Measurements from ENCODE around the gene GABRA5. TPM values are rescaled to one million over a fixed set of nuclear protein-coding genes. Genes with fewer than 3 reads are reported as not detected.

The GABRA5 gene
- total and polyA plus RNA-seq, 2 of the 13 experiments (the other 11 are each of a cell fraction or from before 2014, with no cell fraction given), result not detected

GRCh38 chr15:26875476-26875850, 8.6 kb downstream of the GABRA5 start:
- no peaks in the 10 kb centered on the region for H3K4me1 ChIP-seq (ENCODE audit: insufficient read depth, low read length)
- ATAC-seq (no peak), DNase-seq (ENCODE audit: low spot score) (no peak), FAIRE-seq (no peak)
- no peaks in the 10 kb centered on the region; a peak in 1 of 5 replicates for H3K27me3 ChIP-seq (ENCODE audit: control insufficient read depth in 1 of 2, insufficient read depth in 2 of 2, low read length in 2 of 2)
- ChIA-PET CTCF (ENCODE audit: low intra/inter-chr PET ratio, low total read pairs) (no interaction called here), POLR2A (no interaction called here)
- H4K20me1 ChIP-seq (ENCODE audit: insufficient read depth, low read length), result no peaks in the 10 kb centered on the region
- no peak for TF ChIP-seq SRY (CRISPR knock-in tag; IDR thresholded peaks at IDR 0.05)
- intact Hi-C loops (cut with micrococcal nuclease; ENCODE audit: unreplicated experiment), result no loop called here
- in situ Hi-C loops (cut with HindIII; ENCODE audit: extremely low pct_ligation_motif_present, low pct_unique_long_range_greater_than_20kb), result loop anchor here (10.0 kb wide), 1 partner anchor 1371 kb away; no protein-coding TSS in a partner anchor
- H3K36me3 ChIP-seq (replicated peaks in 1 of 2; ENCODE audit: control insufficient read depth in 1 of 2, insufficient read depth in 2 of 2, low read length in 2 of 2), result no peaks in the 10 kb centered on the region
- WGBS (ENCODE audit: low lambda C conversion rate), result 20% methylated on average over 8 of the region's 8 CpGs
- H3K79me2 ChIP-seq (ENCODE audit: insufficient read depth, low read length), result no peaks in the 10 kb centered on the region
- BruUV-seq (replicated peaks), result no TSS peak
- H2AFZ ChIP-seq (ENCODE audit: low read length), result no peak overlapping the region
- H3K9me3 ChIP-seq (ENCODE audit: low read length), result no peaks in the 10 kb centered on the region
- H3K4me2 ChIP-seq (ENCODE audit: low read depth, low read length), result no peak overlapping the region
- no peak overlapping the region for H3K9ac ChIP-seq (ENCODE audit: insufficient read depth, low read depth, low read length)
- no peak overlapping the region for H3K4me3 ChIP-seq (replicated peaks in 1 of 3; ENCODE audit: insufficient read depth in 1 of 3, low read depth in 2 of 3, low read length in 3 of 3)
- no peak overlapping the region for H3K27ac ChIP-seq (ENCODE audit: extremely low read length, insufficient read depth, low read length)

DNA sequence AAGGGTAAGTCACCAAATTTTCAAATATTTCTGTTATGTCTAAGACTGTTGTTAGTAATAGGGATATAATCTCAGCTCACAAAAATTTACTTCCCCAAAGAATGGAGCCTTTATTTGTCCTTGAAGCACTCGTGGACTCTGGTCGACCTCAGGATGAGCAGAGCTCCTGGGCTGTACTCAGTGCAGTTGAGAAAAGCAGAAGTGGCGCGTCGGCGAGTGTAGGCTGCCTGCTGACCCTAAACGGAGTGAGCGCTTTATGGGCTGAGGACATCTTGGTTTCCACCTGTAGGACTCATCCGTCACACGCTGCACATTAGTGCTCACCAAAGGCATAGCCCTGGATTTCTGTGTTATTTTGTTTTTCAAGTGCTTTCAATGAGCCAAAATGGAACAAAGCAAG, 11.0 kb downstream of the GABRA5 start:
- Histone ChIP-seq H3K9me3 (ENCODE audit: low read length) (no peaks in the 10 kb centered on the region), H3K79me2 (ENCODE audit: insufficient read depth, low read length) (no peaks in the 10 kb centered on the region), H3K4me1 (ENCODE audit: insufficient read depth, low read length) (no peaks in the 10 kb centered on the region), H3K9ac (ENCODE audit: insufficient read depth, low read depth, low read length) (no peak overlapping the region), H3K4me2 (ENCODE audit: low read depth, low read length) (no peak overlapping the region), H4K20me1 (ENCODE audit: insufficient read depth, low read length) (no peaks in the 10 kb centered on the region), H3K36me3 (replicated peaks in 1 of 2; ENCODE audit: control insufficient read depth in 1 of 2, insufficient read depth in 2 of 2, low read length in 2 of 2) (no peaks in the 10 kb centered on the region), H3K4me3 (replicated peaks in 1 of 3; ENCODE audit: insufficient read depth in 1 of 3, low read depth in 2 of 3, low read length in 3 of 3) (no peak overlapping the region), H3K27me3 (ENCODE audit: control insufficient read depth in 1 of 2, insufficient read depth in 2 of 2, low read length in 2 of 2) (no peaks in the 10 kb centered on the region; a peak in 2 of 5 replicates), H2AFZ (ENCODE audit: low read length) (no peak overlapping the region), H3K27ac (ENCODE audit: extremely low read length, insufficient read depth, low read length) (no peak overlapping the region)
- no TSS peak for BruUV-seq (replicated peaks)
- POLR2A ChIA-PET, result no interaction called here
- in situ Hi-C loops (cut with HindIII; ENCODE audit: extremely low pct_ligation_motif_present, low pct_unique_long_range_greater_than_20kb) (loop anchor here (10.0 kb wide), 1 partner anchor 1373 kb away; no protein-coding TSS in a partner anchor), intact Hi-C loops (cut with micrococcal nuclease; ENCODE audit: unreplicated experiment) (no loop called here)
- ATAC-seq (no peak), FAIRE-seq (no peak), DNase-seq (ENCODE audit: low spot score) (no peak)
- WGBS (ENCODE audit: low lambda C conversion rate), result 65% methylated on average over 8 of the region's 10 CpGs
- CTCF ChIA-PET (ENCODE audit: low intra/inter-chr PET ratio, low total read pairs), result no interaction called here
- no peak for TF ChIP-seq ZNF788 (CRISPR knock-in tag; IDR thresholded peaks at IDR 0.05; ENCODE audit: borderline replicate concordance)
- no peak for TF ChIP-seq ZNF451 (CRISPR knock-in tag; IDR thresholded peaks at IDR 0.05)
- TF ChIP-seq HMGXB4 (CRISPR knock-in tag; IDR thresholded peaks at IDR 0.05; ENCODE audit: borderline replicate concordance in 1 of 2, low read depth in 1 of 2), result no peak
- TF ChIP-seq KDM3A (CRISPR knock-in tag; IDR thresholded peaks at IDR 0.05; ENCODE audit: low read depth), result no peak
- TF ChIP-seq ESRRA (CRISPR knock-in tag; IDR thresholded peaks at IDR 0.05; ENCODE audit: low read depth), result no peak
- no peak for TF ChIP-seq ZNF30 (CRISPR knock-in tag; IDR thresholded peaks at IDR 0.05)
- TF ChIP-seq NFE2L2 (IDR thresholded peaks at IDR 0.05; ENCODE audit: low read length), result no peak
- no peak for TF ChIP-seq ZFP90 (CRISPR knock-in tag; IDR thresholded peaks at IDR 0.05; ENCODE audit: borderline replicate concordance)
- no peak for TF ChIP-seq ZNF550 (CRISPR knock-in tag; IDR thresholded peaks at IDR 0.05; ENCODE audit: borderline replicate concordance)
- TF ChIP-seq RARG (CRISPR knock-in tag; IDR thresholded peaks at IDR 0.05; ENCODE audit: low read depth), result no peak
- TF ChIP-seq PAWR (CRISPR knock-in tag; IDR thresholded peaks at IDR 0.05; ENCODE audit: borderline replicate concordance), result no peak
- TF ChIP-seq KAT7 (CRISPR knock-in tag; IDR thresholded peaks at IDR 0.05; ENCODE audit: borderline replicate concordance), result no peak
- no peak for TF ChIP-seq PCBP1 (IDR thresholded peaks at IDR 0.05; ENCODE audit: borderline replicate concordance, low read depth, low read length)
- no peak for TF ChIP-seq DNMT3B (CRISPR knock-in tag; conservative IDR thresholded peaks at IDR 0.05)
- TF ChIP-seq, protein P1, sequence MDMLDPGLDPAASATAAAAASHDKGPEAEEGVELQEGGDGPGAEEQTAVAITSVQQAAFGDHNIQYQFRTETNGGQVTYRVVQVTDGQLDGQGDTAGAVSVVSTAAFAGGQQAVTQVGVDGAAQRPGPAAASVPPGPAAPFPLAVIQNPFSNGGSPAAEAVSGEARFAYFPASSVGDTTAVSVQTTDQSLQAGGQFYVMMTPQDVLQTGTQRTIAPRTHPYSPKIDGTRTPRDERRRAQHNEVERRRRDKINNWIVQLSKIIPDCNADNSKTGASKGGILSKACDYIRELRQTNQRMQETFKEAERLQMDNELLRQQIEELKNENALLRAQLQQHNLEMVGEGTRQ (IDR thresholded peaks at IDR 0.05; ENCODE audit: low read depth, low read length), result no peak
- TF ChIP-seq, protein P1 (CRISPR knock-in tag; IDR thresholded peaks at IDR 0.05; ENCODE audit: borderline replicate concordance), result no peak

Data from HepG2 (cell line).